ENCODE results near the gene PCDHA12.
"Not testable (repeated sequence)": the region's sequence is repeated elsewhere in the genome, so short reads cannot be mapped to it uniquely, and the experiment has no call there.

PCDHA12 gene

DNA sequence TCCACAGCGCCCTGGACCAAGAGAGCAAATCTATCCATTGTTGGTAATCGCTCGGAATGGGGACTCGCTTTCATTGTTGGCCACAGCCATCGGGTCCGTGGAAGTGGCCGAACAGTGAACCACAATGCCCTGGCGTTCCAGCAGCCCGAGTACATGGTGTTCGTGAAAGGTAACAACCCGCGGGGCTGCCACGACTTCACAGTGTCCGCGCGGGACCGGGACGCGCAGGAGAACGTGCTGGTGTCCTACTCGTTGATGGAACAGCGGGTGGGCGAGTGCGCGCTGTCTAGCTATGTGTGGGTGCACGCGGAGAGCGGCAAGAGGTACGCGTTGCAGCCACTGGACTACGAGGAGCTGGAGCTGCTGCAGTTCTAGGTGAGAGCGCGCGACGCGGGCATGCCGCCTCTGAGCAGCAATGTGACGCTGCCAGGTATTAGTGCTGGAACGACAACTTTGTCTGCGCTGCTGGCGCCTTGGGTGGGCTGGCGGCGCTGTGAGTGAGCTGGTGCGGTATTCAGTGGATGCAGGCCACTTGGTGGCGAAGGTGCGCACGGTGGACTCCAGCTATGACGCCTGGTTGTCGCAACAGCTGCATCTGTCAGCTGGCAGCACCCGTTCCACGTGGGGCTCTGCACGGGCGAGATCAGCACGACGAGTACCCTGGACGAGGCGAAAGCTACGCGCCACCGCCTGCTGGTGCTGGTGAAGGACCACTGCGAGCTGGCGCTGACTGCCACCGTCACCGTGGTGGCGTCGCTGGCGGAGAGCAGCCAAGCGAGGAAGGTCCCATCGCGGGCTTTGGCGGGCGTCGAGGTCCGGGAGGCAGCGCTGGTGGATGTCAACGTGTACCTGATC is 12.4 kb upstream of the PCDHA12 start:
- DNase-seq = no peak

DNA sequence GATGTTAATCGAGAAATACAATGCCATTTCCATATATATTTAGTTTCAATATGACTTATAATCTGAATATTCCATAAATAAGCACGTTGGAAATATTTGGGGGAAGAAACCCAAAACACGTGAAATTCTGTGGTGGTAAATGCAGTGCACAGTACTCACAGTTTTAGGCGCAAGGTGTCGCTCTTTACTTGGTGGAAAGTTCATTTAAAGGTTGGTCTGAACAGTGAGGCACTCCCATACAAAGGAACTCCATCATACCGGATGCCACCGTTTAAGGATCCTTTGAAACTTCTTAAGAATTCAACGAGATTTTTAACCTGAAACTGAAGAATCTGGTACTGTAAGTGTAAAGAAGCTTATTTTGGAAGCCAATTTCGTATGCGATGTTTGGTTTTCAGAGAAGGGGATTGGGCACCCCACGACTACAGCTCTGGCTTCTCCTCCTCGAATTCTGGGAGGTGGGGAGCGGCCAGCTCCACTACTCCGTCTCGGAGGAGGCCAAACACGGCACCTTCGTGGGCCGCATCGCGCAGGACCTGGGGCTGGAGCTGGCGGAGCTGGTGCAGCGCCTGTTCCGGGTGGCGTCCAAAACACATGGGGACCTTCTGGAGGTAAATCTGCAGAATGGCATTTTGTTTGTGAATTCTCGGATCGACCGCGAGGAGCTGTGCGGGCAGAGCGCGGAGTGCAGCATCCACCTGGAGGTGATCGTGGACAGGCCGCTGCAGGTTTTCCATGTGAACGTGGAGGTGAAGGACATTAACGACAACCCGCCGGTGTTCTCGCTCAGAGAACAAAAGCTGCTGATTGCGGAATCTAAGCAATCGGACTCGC is 6.2 kb upstream of the PCDHA12 start, which contains the start of gene PCDHA11:
Gene PCDHA11, plus strand, starts transcription at position 237 of the 834 bp plus-strand sequence. Its CDS starts 147 bp downstream, at position 384.
- DNase-seq = no peak

DNA sequence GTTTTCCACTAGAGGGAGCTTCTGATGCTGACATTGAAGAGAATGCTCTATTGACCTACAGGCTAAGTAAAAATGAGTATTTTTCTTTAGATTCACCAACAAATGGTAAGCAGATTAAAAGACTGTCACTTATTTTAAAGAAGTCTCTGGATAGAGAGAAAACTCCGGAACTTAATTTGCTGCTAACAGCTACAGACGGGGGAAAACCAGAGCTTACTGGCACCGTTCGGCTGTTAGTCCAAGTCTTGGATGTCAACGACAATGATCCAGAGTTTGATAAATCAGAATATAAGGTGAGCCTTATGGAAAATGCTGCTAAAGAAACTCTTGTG is 5.6 kb upstream of the PCDHA12 start:
- DNase-seq = no peak

DNA sequence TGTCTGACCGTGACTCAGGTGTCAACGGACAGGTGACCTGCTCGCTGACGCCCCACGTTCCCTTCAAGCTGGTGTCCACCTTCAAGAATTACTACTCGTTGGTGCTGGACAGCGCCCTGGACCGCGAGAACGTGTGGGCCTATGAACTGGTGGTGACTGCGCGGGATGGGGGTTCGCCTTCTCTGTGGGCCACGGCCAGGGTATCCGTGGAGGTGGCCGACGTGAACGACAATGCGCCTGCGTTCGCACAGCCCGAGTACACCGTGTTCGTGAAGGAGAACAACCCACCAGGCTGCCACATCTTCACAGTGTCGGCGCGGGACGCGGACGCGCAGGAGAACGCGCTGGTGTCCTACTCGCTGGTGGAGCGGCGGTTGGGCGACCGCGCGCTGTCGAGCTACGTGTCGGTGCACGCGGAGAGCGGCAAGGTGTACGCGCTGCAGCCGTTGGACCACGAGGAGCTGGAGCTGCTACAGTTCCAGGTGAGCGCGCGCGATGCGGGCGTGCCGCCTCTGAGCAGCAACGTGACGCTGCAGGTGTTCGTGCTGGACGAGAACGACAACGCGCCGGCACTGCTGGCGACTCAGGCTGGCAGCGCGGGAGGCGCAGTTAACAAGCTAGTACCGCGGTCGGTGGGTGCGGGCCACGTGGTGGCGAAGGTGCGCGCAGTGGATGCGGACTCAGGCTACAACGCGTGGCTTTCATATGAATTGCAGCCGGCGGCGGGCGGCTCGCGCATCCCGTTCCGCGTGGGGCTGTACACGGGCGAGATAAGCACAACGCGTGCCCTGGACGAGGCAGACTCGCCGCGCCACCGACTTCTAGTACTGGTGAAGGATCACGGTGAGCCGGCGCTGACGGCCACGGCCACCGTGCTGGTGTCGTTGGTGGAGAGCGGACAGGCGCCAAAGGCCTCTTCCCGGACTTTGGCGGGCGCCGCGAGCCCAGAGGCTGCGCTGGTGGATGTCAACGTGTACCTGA is 4.6 kb upstream of the PCDHA12 start:
- no peak for DNase-seq

DNA sequence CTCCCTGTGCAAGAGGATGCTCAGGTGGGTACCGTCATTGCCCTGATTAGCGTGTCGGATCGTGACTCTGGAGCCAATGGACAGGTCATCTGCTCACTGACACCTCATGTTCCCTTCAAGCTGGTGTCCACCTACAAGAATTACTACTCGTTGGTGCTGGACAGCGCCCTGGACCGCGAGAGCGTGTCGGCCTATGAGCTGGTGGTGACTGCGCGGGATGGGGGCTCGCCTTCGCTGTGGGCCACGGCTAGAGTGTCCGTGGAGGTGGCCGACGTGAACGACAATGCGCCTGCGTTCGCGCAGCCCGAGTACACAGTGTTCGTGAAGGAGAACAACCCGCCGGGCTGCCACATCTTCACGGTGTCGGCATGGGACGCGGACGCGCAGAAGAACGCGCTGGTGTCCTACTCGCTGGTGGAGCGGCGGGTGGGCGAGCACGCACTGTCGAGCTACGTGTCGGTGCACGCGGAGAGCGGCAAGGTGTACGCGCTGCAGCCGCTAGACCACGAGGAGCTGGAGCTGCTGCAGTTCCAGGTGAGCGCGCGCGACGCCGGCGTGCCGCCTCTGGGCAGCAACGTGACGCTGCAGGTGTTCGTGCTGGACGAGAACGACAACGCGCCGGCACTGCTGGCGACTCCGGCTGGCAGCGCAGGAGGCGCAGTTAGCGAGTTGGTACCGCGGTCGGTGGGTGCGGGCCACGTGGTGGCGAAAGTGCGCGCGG is 1.6 kb downstream of the PCDHA12 start:
- DNase-seq = not testable (repeated sequence)

DNA sequence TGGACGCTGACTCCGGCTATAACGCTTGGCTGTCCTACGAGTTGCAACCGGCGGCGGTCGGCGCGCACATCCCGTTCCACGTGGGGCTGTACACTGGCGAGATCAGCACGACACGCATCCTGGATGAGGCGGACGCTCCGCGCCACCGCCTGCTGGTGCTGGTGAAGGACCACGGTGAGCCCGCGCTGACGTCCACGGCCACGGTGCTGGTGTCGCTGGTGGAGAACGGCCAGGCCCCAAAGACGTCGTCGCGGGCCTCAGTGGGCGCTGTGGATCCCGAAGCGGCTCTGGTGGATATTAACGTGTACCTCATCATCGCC is 2.1 kb downstream of the PCDHA12 start:
- DNase-seq = no peak

DNA sequence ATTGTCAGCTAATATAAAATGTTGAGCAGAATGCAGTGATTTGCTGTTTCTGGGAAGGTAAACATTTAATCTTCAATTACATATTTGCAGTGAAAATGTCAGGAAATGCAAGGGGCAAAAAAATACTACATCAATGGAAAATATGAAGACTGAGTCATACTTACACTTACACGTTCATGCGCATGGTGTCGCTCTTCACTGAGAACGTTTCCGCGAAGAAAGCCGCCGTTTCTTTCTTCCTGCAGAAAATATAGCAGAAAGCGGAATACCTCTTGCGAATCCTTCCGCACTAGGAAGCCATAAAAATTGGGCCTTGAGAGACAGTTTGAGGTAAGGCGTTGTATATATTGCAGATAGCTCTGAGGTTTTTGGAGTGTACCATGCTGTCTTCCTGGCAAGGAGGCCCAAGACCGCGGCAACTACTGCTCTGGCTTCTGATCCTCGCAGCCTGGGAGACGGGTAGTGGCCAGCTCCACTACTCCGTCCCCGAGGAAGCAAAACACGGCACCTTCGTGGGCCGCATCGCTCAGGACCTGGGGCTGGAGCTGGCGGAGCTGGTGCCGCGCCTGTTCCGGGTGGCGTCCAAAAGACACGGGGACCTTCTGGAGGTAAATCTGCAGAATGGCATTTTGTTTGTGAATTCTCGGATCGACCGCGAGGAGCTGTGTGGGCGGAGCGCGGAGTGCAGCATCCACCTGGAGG is 6.9 kb downstream of the PCDHA12 start, which contains the start of gene PCDHA13:
Gene PCDHA13, plus strand, starts transcription at position 236 of the 702 bp plus-strand sequence. Its CDS starts 145 bp downstream, at position 381.
- no peak for DNase-seq

DNA sequence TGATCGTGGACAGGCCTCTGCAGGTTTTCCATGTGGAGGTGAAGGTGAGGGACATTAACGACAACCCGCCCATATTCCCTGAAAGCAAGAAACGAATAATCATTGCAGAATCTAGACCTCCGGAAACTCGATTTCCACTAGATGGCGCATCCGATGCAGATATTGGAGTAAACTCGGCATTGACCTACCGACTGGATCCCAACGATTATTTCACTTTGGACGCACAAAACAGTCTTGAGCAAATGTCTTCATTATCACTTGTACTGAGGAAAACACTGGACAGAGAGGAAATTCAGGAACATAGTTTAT is 7.4 kb downstream of the PCDHA12 start:
- no peak for DNase-seq

DNA sequence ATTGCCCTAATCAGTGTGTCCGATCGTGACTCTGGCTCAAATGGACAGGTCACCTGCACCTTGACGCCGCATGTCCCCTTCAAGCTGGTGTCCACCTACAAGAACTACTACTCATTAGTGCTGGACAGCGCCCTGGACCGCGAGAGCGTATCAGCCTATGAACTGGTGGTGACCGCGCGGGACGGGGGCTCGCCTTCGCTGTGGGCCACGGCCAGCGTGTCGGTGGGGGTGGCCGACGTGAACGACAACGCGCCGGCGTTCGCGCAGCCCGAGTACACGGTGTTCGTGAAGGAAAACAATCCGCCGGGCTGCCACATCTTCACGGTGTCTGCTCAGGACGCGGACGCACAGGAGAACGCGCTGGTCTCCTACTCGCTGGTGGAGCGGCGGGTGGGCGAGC is 8.3 kb downstream of the PCDHA12 start:
- DNase-seq = no peak

DNA sequence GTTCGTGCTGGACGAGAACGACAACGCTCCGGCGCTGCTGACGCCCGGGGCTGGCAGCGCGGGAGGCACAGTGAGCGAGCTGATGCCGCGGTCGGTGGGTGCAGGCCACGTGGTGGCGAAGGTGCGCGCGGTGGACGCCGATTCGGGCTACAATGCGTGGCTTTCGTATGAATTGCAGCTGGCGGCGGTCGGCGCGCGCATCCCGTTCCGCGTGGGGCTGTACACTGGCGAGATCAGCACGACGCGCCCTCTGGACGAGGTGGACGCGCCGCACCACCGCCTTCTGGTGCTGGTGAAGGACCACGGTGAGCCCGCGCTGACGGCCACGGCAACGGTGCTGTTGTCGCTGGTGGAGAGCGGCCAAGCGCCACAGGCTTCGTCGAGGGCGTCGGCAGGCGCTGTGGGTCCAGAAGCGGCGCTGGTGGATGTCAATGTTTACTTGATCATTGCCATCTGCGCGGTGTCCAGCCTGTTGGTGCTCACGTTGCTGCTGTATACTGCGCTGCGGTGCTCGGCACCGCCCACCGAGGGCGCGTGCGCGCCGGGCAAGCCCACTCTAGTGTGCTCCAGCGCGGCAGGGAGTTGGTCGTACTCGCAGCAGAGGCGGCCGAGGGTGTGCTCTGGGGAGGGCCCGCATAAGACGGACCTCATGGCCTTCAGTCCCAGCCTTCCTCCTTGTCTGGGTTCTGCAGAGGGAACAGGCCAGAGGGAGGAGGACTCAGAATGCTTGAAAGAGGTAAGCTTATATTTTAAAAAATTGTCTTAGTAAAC is 9.0 kb downstream of the PCDHA12 start:
- DNase-seq = no peak

DNA sequence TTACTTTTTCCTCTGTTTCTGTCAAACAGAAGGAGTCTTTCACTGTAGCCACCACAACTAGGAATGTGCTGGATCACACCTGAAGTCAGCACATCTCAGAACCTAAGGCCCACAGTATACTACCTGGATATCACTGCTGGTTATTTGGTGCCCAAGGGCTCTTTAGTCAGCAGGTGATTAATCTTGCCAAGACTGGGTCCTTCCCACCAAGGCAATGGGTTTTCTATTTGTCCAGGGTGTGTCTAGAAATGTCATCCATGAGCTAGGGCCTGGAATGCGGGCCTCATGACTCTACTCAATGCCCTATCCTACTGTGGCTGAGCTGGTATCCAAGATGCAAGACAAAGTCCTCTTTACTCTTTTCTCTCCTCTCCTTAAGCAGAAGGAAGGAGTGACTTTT is 41.2 kb downstream of the PCDHA12 start:
- DNase-seq = no peak

DNA sequence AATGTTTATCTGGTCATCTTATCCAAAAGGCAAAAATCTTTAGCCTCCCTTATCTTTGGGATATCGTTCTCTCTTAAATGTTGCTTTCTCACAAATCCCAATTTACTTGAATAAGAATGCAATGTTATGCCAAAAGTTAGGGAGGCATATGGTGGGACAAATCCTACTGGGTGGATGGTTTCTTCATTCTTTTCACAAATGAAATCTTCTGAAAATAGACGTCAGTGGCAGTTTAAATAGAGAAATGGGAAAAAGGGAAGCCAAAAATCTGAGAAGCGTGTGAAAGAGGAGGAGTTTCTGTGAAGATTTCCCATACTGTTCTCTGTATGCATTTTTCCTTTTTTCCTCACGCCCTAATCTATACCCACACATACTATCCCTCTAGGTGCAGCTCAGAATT is 48.5 kb downstream of the PCDHA12 start:
- no peak for DNase-seq

DNA sequence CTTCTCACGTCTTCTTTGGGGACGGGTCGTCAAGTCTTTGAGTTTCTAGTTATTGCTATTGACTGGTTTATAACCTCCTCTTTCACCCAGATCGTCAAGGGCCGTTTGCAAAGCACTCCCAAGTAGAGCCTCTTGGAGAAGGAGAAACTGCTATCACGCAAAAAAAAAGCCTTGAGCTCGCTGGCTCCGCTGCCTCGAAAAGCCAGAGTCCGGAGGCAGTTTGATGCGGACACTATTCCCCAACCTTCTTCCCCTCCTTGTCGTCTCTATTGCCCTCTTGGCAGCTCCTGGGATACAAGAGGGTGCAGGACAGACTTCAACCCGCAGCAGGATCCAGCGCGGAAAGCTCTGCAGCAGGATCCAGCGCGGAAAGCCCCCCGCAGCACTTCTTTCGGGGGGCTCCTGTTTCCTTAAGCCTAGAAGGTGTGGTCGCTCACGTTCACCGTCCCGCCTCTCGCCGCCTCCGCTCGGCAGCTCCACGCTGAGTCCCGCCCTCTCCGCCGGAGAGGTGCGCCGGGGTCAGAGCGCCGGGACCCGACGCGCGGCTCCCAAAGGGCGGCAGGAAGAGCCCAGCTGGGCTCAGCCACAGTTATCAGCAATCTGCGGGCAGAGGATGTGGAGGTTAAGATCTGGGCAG is 50.8 kb downstream of the PCDHA12 start, which contains the start of gene PCDHAC1:
Gene PCDHAC1, plus strand, starts transcription at position 494 of the 637 bp plus-strand sequence. CDS start 594 bp downstream, outside the sequence.
- no peak for DNase-seq

DNA sequence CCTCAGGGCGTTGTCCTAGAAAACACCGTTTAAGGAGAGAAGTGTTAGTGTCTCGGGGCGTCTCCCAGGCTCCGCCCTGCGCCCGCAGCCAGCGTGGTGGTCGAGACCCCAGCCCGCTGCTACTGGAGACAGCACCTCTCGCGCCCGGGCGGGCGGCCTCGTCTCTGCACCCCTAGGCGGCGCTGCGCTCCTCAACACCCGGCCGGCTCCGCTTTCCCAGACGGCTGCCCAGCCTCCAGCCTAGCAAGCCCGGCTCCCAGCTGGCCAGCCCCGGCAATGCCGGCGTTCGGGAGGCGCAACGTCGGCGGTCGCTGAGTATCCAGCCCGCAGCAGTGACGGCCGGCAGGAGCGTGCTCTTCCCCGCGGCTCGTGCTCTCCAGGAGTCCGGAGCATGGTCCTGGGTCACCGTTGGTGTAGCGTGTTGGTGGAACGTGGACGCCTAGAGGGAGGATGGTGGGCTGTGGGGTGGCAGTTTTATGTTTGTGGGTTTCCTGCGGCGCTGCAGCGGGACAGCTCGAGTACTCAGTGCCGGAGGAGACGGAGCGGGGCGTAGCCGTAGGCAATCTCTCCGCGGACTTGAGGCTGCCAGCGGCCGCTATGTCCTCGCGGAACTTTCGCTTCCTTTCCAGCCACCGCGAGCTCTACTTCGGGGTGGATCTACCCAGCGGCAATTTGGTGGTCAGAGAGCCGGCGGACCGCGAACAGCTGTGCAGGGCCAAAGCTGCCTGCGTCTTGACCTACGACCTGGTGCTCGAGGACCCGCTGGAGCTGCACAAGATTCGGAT is 51.5 kb downstream of the PCDHA12 start:
- DNase-seq = peak; percentile 65

DNA sequence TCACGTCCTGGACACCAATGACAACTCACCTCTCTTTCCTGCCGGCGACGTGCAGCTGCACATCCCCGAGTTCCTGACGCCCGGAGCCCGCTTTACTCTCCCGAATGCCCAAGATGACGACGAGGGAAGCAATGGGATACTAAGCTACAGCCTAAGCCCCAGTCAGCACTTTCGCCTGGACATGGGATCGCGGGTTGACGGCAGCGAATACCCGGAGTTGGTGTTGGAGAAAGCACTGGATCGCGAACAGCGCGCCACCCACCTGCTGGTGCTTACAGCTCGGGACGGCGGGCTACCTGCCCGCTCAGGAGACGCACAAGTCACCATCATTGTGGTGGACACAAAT is 52.1 kb downstream of the PCDHA12 start:
- DNase-seq = no peak

Measured in activated CD8-positive, alpha-beta memory T cell treated with anti-CD3 and anti-CD28 coated beads for 24 hours (primary cell).